GM04503 (cell line): ENCODE results near the gene TGFBR3L.

Experiments
- DNase-seq: peaks from one replicate; pipeline ENCODE4 v3.0.0-alpha.2; 2012; ENCODE audit warnings: low read depth

The TGFBR3L gene

DNA sequence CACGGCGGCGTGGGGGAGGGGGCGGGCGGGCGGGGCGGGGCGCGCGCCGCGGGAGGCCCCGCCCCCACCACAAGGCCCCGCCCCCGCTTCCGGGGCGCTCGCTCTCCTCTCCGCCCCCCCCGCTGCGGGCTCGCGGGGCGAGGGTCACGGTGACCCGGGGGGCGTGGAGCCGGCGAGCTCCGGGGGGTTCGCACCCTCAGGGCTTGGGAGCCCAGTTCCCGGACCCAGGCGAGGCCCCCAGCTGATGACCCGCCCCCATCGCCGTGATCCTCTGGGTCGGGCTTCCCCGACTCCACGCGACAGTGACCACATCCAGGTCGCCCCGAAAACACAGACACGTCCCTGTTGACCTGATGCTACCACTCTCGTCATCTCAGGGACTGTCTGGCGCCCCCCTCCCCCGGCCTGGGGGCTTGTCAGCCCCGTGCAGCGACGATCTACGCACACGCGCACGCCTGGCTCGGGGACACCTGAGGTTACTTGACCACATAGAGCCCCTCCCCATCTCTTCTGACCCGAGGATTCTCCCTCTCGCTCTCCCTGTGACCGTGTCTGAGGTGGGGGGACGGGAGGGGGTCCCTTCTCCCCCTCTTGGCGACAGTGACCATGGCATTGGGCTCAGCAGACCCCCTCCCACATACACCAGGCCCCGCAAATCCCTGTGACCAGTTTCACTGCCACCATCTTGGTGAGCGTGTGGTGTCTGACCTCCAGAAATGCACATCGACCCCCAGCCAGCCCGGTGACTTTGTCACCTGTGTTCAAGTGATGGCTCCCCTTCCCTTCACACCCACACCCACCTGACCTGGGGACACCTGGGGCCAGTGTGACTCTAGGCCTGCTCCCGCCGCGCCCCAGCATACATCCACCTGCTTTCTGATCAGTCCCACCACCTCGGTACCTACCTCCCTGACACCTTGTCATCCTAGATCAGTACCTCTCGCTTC is 10.3 kb upstream of the TGFBR3L start:
- no peak for DNase-seq

DNA sequence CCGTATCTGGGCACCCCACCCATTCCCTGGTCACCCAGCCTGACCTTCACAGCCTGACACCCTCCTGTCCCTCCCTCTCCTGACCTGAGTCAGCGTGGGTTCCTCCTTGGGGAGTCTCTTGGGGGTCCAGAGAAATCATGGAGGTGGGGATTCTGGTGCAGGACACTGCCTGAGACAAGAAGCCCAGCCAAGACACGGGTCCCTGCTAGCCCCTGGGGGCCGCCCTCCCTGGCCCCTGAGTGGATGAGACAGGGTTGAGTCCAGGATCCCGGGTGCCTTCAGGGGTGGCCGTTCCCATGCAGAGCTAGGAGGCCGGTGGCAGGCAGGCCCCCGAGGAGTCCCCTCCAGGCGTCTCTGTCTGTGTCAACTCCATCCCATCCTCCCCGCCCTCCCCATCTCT is 9.4 kb upstream of the TGFBR3L start:
- no peak for DNase-seq

DNA sequence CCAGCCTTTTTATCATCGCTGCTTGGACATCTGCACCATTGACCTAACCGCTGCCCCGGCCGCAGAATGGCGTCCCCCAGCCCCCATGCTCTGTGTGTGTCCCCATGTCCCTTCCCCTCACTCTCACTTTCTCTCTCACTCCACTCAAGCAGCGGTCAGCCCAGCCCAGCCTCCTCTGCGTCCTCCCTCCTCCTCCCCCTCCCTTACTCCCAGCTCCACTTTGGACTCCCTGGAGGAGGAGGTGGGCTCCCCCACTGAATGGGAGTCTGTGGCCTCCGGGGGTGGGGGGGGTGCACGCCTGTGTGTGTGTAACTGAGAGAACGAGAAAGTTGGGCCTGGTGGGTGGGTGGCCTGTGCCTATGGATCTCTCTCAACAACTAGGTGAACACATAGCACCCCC is 8.8 kb upstream of the TGFBR3L start:
- no peak for DNase-seq

DNA sequence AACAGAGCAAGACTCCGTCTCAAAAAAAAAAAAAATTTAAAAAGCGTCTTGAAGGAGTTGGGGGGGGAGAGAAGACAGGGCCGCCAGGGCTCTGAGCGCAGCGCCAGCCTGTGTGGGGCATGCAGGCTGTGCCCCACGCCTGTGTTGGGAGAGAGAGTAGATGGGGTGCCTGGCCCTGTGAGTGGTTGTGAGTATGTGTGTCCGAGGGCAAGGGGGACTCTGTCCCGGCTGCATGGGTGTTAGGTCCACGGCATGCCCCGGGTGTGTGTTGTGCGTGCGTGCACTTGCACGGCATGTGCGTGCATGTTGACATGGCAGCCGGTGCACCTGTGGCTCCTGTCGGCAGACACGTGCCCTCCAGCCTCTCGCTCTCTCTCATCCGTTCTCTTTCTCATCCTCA is 7.5 kb upstream of the TGFBR3L start:
- no peak for DNase-seq

DNA sequence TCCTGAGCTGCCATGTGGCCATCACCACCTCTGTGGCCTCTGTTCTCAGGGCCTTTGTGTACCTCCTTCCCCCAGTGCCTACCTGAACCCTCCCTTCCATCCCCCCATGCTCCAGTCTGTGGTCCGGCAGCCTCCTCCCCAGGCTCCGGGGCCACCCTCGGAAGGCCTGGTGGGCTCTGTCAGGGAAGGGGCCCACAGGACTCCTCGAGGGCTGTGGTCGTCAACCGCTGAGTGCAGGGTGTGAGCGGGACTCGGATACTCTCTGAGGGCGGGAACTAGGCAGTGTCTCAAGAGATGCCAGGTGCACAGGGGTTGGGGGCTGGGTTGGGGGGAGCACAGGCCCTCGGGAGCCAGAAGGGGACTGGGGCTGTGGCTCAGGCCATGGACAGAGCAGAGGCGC is 7.1 kb upstream of the TGFBR3L start:
- no peak for DNase-seq

DNA sequence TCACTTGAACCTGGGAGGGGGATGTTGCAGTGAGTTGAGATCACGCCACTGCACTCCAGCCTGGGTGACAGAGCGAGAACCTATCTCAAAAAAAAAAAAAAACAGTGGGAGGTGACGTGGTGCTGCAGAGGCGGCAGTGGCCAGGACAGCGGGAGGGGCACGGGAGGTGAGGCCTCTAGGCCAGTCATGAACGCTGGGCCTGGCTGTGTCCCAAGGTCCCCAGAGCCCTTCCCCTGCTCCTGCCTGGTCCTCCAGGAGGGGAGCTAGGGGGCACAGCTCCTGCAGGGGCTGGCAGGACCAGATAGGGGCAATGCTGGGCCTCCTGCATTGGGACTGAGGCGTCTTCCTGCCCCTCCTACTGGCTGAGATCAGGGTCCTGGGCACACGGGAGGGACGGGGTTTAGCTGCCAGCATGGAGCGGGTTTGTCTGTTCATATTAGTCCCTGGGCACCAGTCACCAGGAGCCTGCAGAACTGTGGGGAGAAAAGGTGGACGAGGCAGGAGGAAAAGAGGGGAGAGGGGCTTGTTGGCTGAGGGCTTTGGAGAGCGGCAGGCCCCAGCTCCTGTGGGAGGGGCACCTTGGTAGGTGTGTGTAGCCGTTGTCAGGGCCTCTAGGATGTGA is 6.4 kb upstream of the TGFBR3L start:
- DNase-seq = no peak

DNA sequence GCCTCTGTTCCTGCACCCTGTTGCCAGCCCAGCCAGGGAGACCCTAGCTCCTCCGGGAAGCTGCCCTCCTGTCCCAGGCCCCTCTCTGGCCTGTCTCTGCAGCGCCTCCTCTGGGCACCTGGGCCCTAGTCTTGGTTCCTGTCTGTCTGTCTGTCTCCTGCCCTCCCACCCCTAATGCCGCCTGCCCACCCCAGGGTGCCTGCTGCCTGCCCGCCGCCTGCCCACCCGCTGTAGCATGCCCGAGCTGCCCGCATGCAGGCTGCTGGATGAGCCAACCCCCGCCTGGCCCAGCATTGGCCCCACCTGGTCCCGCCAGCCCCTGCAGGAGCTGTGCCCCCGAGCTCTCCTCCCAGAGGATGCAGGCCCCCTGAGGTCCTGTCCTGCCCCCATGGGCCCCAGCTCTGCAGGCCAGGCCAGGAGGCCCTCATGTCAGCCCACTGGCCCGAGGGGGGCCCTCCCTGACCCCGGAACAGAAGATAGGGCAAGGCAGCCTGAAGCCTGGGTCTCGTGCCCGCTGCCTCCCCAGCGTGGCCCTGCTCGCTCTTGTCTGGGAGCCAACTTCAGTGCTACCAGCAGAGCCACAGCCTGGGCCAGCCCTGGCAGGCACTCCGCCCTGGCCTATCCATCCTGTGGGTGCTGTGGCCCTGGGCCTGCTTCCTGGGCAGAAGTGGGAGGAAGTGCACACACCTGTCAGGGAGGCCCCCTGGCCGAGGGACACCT is 5.7 kb upstream of the TGFBR3L start:
- no peak for DNase-seq

DNA sequence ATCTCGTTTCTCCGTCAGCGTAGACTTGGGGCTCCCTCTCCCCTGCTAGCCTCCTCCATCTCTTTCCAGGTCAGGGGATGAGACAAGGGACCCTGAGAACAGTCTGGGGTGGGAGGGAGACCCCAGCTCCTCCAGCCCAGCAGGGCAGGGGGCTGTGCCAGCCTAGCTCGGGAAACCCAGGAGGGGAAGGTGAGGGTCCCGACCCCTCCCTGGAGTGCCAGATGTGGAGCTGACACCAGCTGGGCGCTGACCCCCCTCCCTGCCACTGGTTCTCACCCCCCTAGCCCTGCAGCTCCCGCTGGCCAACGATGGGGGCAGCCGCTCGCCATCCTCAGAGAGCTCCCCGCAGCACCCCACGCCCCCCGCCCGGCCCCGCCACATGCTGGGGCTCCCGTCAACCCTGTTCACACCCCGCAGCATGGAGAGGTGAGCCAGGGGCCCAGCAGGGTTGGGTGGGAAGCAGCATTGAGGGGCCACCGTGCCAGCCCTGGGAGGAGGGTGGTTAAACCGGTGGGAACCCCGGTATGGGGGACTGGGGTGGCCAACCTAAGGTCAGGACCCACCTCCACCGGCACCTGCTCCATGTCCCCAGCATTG is 5.1 kb upstream of the TGFBR3L start:
- no peak for DNase-seq

DNA sequence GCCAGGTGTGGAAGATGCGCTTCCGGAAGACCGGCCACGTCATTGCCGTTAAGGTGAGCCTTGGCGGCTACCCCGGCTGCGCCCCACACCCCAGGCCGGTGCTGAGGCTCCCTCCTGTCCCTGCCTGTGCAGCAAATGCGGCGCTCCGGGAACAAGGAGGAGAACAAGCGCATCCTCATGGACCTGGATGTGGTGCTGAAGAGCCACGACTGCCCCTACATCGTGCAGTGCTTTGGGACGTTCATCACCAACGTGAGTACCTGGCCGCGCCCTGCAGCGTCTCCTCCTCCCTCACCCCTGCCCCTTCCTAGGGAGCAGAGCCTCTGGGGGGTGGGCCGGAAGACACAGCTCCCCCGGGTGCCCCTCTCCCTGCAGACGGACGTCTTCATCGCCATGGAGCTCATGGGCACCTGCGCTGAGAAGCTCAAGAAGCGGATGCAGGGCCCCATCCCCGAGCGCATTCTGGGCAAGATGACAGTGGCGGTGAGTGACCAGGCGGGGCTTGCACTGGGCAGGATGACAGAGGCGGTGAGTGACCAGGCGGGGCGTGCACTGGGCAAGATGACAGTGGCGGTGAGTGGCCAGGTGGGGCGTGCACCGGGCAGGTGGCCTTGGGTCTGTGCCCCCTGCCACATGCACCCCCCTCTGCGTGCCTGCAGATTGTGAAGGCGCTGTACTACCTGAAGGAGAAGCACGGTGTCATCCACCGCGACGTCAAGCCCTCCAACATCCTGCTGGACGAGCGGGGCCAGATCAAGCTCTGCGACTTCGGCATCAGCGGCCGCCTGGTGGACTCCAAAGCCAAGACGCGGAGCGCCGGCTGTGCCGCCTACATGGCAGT is 4.1 kb upstream of the TGFBR3L start:
- no peak for DNase-seq

DNA sequence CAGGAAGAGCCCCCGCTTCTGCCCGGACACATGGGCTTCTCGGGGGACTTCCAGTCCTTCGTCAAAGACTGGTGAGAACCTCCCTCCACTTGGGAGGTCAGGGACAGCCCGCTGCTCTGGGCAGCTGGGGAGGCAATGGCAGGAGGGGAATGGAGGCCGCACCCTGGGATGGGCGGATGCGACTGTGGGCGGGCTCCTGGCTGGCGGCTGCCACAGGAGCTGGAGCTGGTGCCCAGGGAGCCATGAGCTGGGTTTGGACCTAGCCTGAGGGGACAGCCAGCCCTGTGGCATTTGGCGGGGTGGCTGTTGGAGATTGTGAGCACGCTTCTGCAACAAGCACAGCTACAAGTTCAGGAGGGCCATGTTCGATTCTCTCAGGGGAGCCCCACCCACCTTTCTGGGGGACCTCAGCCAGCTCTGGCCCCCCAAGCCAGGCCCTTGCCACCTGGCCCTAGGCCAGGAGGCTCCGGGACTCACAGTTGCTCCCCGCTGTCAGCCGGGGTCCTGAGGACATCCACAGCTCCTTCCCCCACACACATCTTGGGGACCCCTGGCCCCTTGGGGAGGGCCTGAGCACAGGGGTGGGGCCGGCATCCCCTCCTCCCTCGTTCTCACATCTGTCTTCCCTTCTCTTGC is 3.0 kb upstream of the TGFBR3L start:
- DNase-seq = no peak

DNA sequence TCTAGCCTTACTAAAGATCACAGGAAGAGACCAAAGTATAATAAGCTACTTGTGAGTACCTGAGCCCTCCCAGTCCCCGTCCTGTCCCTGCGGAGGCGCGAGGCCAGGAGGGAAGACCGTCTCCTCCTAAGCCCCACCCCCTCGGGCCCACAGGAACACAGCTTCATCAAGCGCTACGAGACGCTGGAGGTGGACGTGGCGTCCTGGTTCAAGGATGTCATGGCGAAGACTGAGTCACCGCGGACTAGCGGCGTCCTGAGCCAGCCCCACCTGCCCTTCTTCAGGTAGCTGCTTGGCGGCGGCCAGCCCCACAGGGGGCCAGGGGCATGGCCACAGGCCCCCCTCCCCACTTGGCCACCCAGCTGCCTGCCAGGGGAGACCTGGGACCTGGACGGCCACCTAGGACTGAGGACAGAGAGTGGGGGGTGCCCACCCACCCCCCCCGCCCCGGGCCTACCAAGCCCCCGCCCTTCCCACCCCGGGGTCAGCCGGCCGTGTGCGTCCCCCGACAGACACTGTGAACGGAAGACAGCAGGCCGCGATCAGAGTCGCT is 2.4 kb upstream of the TGFBR3L start:
- no peak for DNase-seq

DNA sequence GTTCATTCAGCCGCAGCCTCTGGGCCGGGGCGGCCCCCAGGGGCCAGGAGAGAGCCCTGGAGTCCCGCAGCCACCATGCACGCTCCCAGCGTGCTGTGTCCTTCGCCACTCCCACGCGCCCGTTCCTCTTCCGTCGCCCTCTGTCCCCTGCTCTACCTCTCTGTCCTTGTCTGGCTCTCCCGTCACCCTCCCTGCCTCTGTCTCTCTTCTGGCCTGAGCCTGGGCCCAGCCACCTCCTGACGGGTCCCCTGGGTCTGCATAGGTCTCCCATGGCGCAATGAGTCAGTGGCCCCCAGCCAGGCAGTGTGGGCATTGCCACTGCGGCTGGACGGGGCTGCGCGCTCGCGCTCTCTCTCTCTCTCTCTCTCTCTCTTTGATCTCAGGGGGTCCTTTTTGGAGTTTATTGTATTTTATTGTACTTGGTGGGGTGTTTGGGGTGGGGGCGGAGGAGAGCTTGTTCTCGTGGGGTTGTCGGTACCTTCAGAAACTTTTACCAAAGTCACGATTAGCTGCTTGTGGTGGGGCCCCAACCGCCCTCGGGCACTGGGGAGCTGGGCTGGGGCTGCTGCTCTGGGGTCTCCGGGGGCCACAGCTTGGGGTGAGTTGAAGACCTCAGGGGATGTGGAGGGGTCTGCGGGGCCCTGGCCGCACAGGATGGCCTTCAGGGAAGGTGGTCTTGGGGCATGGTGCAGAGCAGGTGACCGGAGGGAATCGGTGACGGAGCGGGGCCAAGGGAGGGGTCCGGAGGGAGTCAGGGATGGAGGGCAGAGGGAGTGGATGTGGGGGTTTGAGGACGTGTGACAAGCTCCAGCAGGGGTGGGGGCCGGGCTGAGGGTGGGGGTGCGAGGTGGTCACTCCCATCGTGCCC is 1.7 kb upstream of the TGFBR3L start:
- no peak for DNase-seq

DNA sequence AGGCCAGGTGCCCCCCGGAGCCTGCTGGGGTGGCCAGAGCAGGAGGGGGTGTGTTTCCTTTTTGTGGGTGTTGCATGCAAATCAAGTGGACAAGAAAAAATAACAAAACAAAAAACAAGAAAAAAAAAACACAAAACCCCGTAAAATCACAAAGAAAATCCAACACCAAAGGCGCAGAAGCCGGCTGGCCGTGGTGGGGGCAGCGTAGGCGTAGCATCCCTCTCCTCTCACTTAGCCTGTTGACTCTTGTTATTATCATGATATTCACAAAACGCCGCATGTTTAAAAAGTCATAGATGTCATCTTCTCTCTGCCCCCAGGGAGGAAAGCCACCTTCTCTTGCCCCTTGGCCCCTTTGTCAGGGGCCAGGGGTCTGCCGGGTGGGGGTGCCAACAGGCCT is 978 bp upstream of the TGFBR3L start:
- no peak for DNase-seq

DNA sequence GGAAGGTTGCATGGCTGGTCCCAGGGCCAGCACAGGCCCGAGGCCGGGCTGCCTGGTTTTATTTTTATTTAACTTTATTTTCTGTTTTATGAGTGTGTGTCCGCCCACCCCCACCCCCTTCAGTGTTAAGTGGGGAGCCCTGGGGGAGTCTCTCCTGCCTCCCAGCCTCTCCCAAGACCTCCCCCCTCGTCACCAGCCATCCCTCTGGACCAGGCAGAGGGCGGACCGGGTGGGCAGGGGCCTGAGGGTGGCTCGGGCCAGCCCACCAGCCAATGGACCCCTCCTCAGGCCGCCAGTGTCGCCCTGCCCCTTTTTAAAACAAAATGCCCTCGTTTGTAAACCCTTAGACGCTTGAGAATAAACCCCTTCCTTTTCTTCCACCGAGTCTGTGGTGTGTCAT is 531 bp upstream of the TGFBR3L start:
- no peak for DNase-seq

DNA sequence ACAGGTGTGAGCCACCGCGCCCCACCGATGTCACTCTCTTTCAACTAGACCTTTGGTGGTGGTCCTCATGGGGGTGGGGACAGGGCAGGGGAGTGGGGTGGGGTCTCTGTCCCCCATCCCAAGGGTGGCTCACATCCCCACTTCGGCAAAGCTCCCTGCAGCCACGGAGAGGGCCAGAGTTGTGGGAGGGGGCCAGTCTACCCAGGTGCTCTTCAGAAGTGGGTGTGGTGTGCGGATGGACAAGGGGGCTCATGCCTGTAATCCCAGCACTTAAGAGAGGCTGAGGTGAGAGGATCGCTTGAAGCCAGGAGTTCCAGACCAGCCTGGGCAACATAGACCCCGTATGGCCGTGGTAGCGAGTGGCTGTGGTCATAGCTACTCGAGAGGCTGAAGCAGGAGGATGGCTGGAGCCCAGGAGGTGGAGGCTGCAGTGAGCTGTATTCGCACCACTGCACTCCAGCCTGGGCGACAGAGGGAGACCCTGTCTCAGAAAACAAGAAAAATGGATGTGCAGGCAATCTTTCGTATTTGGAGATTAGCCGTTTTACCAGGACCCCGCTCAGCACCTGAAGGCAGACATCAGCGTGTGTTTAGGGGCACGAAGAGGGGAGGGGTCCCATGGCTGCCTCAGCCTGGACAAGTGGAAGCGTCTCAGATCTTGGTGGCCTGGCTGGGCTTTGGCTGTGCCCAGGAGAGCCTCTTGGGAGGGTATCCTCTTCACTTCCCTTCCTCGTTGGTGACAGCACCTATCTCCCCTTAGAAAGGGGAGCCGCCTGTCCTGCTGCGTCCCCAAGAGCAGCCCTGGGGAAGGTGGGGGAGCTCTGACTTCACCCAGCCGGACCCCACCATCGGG is 846 bp downstream of the TGFBR3L start:
- DNase-seq = no peak

DNA sequence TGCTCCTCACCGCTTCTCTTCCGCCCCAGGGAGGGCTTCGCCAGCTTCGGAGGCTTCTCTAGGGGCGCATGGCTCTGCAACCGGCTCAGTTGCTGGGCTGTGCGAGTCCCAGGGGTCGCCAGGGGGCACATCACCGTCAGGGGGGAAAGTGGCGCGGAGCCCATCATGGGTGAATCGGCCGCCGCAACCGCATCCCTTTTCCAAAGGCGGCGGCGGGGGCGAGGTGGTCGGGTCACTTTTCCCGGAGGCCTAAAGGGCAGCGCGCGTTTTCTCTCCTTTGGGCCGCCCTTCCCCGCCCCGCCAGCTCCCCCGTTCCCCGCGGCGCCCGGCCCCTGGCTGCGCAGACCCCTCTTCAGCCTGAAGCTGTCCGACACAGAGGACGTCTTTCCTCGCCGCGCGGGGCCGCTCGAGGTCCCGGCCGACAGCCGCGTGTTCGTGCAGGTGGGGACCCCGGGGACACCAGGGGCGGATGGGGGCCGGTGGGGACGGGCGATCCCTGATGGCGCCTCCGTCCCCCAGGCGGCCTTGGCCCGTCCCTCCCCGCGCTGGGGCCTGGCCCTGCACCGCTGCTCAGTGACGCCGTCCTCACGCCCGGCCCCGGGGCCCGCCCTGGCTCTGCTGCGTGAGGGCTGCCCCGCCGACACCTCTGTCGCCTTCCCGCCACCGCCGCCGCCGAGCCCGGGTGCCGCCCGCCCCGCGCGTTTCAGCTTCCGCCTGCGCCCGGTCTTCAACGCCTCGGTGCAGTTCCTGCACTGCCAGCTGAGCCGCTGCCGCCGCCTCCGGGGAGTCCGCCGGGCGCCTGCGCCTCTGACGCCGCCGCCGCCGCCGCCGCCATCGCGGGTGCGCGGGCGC is 1.7 kb downstream of the TGFBR3L start:
- DNase-seq = no peak

DNA sequence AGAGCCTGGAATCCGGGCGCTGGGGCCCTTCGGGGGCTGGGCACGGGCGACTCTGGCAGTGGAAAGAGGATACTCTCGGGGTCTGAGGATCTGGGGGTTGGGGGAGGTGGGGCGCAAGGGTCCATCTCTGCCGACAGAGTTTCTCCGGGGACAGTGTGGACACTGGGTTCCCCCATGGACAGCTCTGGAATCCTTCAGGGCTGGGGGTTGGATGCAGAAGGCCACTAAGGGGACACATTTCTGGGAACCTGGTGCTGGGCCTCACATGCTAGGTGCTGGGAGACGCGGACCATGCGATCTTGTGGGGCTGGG is 2.3 kb downstream of the TGFBR3L start:
- no peak for DNase-seq
